H9 (cell line): Measurements from ENCODE around the gene TGFBI. TPM values are rescaled to one million over a fixed set of nuclear protein-coding genes. Genes with fewer than 3 reads are reported as not detected.

ENCODE experiments used
- DNase-seq: peaks from one replicate; pipeline ENCODE4 v3.0.0-alpha.2; 2017
- H2AFZ ChIP-seq: one replicate; pipeline ENCODE4 v1.6.1; 2013; ENCODE audit warnings: mild to moderate bottlenecking, low read length, control low read depth, moderate library complexity
- H2AK5ac ChIP-seq: 2 replicates; pipeline ENCODE4 v1.6.1; 2013; ENCODE audit warnings: low read length, control low read depth, mixed read lengths; ENCODE audit not compliant: insufficient read length
- H2BK120ac ChIP-seq: one replicate; pipeline ENCODE4 v1.6.1; 2013; ENCODE audit warnings: low read depth, mild to moderate bottlenecking, low read length, control low read depth, inconsistent platforms; ENCODE audit not compliant: poor library complexity, severe bottlenecking
- H2BK12ac ChIP-seq: 2 replicates; pipeline ENCODE4 v1.6.1; 2013; ENCODE audit warnings: low read length, control low read depth, mixed read lengths, low read depth; ENCODE audit not compliant: insufficient read length
- H2BK15ac ChIP-seq: 2 replicates; pipeline ENCODE4 v1.6.1; 2013; ENCODE audit warnings: low read depth, low read length, control low read depth
- H2BK20ac ChIP-seq: one replicate; pipeline ENCODE4 v1.6.1; 2013; ENCODE audit warnings: low read depth, mild to moderate bottlenecking, low read length, control low read depth, inconsistent platforms; ENCODE audit not compliant: poor library complexity, severe bottlenecking
- H2BK5ac ChIP-seq: 2 replicates; pipeline ENCODE4 v1.6.1; 2013; ENCODE audit warnings: low read length, control low read depth, mixed read lengths; ENCODE audit not compliant: insufficient read length
- H3K14ac ChIP-seq: 2 replicates; pipeline ENCODE4 v1.6.1; 2013; ENCODE audit warnings: low read length, control low read depth; ENCODE audit not compliant: insufficient read depth
- H3K18ac ChIP-seq: 2 replicates; pipeline ENCODE4 v1.6.1; 2013; ENCODE audit warnings: low read depth, mild to moderate bottlenecking, mixed read lengths, low read length, control low read depth; ENCODE audit not compliant: insufficient read length
- H3K23ac ChIP-seq: 2 replicates; pipeline ENCODE4 v1.6.1; 2013; ENCODE audit warnings: low read length, control low read depth, mixed read lengths, low read depth; ENCODE audit not compliant: insufficient read length
- H3K23me2 ChIP-seq: 2 replicates; pipeline ENCODE4 v1.6.1; 2013; ENCODE audit warnings: low read depth, mild to moderate bottlenecking, mixed read lengths, low read length, control low read depth; ENCODE audit not compliant: insufficient read length, poor library complexity, severe bottlenecking
- H3K27ac ChIP-seq: 2 replicates; pipeline ENCODE4 v1.5.1; 2013; ENCODE audit warnings: low read length, control low read depth, mixed read lengths, low read depth; ENCODE audit not compliant: insufficient read length
- H3K27me3 ChIP-seq: 2 replicates; pipeline ENCODE4 v1.6.1; 2013; ENCODE audit warnings: low read length, control low read depth, inconsistent platforms; ENCODE audit not compliant: insufficient read depth
- H3K4ac ChIP-seq: 2 replicates; pipeline ENCODE4 v1.6.1; 2013; ENCODE audit warnings: low read depth, mild to moderate bottlenecking, control low read depth, inconsistent platforms, low read length, moderate library complexity
- H3K4me1 ChIP-seq: 2 replicates; pipeline ENCODE4 v1.6.1; 2013; ENCODE audit warnings: low read length, control low read depth, inconsistent platforms; ENCODE audit not compliant: insufficient read depth
- H3K4me2 ChIP-seq: 2 replicates; pipeline ENCODE4 v1.6.1; 2013; ENCODE audit warnings: low read length, control low read depth, mixed read lengths; ENCODE audit not compliant: insufficient read length, insufficient read depth
- H3K56ac ChIP-seq: 2 replicates; pipeline ENCODE4 v1.6.1; 2013; ENCODE audit warnings: low read depth, mild to moderate bottlenecking, mixed read lengths, low read length, control low read depth; ENCODE audit not compliant: insufficient read length
- H3K79me1 ChIP-seq: 2 replicates; pipeline ENCODE4 v1.6.1; 2013; ENCODE audit warnings: low read depth, mild to moderate bottlenecking, moderate library complexity, low read length, control low read depth, inconsistent platforms; ENCODE audit not compliant: insufficient read depth, poor library complexity, severe bottlenecking
- H3K79me2 ChIP-seq: 2 replicates; pipeline ENCODE4 v1.6.1; 2013; ENCODE audit warnings: low read length, control low read depth, inconsistent platforms; ENCODE audit not compliant: insufficient read depth
- H3K9ac ChIP-seq: 2 replicates; pipeline ENCODE4 v1.6.1; 2013; ENCODE audit warnings: low read length, control low read depth, mixed read lengths; ENCODE audit not compliant: insufficient read length; ENCODE audit errors: extremely low read depth
- H3K9me3 ChIP-seq: one replicate; pipeline ENCODE4 v1.6.1; 2013; ENCODE audit warnings: low read depth, low read length, inconsistent platforms; ENCODE audit not compliant: control insufficient read depth
- H3T11ph ChIP-seq: one replicate; pipeline ENCODE4 v1.6.1; 2013; ENCODE audit warnings: mild to moderate bottlenecking, low read length, control low read depth, inconsistent platforms
- H4K20me1 ChIP-seq: one replicate; pipeline ENCODE4 v1.6.1; 2013; ENCODE audit not compliant: control insufficient read depth, insufficient read length, insufficient read depth
- H4K5ac ChIP-seq: 2 replicates; pipeline ENCODE4 v1.6.1; 2013; ENCODE audit warnings: low read depth, mild to moderate bottlenecking, mixed read lengths, low read length, control low read depth; ENCODE audit not compliant: insufficient read length
- H4K8ac ChIP-seq: replicated peaks from 2 replicates; pipeline ENCODE4 v1.6.1; 2013; ENCODE audit warnings: low read length, control low read depth, mixed read lengths, low read depth; ENCODE audit not compliant: insufficient read length
- H4K91ac ChIP-seq: 2 replicates; pipeline ENCODE4 v1.6.1; 2013; ENCODE audit warnings: low read depth, mild to moderate bottlenecking, moderate library complexity, mixed read lengths, low read length, control low read depth; ENCODE audit not compliant: insufficient read length
- H3K27ac Mint-ChIP-seq, 3 experiments: 2 replicates in 2 of 3; 3 replicates in 1 of 3; pipeline ENCODE4 v1.8.0; 2020 to 2021; ENCODE audit warnings: mixed read lengths in 3 of 3, mild to moderate bottlenecking in 1 of 3, moderate library complexity in 1 of 3
- H3K27me3 Mint-ChIP-seq: 2 replicates; pipeline ENCODE4 v1.8.0; 2021; ENCODE audit warnings: low read depth, mild to moderate bottlenecking, moderate library complexity, mixed read lengths
- H3K36me3 Mint-ChIP-seq, 3 experiments: 2 replicates in 2 of 3; 3 replicates in 1 of 3; pipeline ENCODE4 v1.8.0; 2020 to 2021; ENCODE audit warnings: low read depth in 3 of 3, mixed read lengths in 3 of 3; ENCODE audit not compliant: insufficient read depth in 1 of 3
- H3K4me1 Mint-ChIP-seq, 2 experiments: 2 replicates each; pipeline ENCODE4 v1.8.0; 2020; ENCODE audit warnings: mixed read lengths in 2 of 2
- H3K4me3 Mint-ChIP-seq, 2 experiments: 2 replicates in 1 of 2; 3 replicates in 1 of 2; pipeline ENCODE4 v1.8.0; 2020 to 2021; ENCODE audit warnings: mild to moderate bottlenecking in 2 of 2, mixed read lengths in 2 of 2, moderate library complexity in 1 of 2
- H3K9me3 Mint-ChIP-seq, 2 experiments: 2 replicates in 1 of 2; 3 replicates in 1 of 2; pipeline ENCODE4 v1.8.0; 2020; ENCODE audit warnings: mild to moderate bottlenecking in 2 of 2, mixed read lengths in 2 of 2, moderate library complexity in 1 of 2
- WGBS: extraction: QIAGEN DNeasy Blood & Tissue Kit; methylation state at CpG from one replicate; pipeline ENCODE4 v1.1.7; 2013; ENCODE audit warnings: missing lambda C conversion rate, low lambda C conversion rate, mixed read lengths; ENCODE audit not compliant: insufficient read length; ENCODE audit errors: extremely low coverage; 5-methylcytosine and 5-hydroxymethylcytosine counted together
- total RNA-seq: library from RNA; stranded (reverse); gene quantifications from 2 replicates; pipeline ENCODE4 v1.2.1, GENCODE V29; 2021
- TF ChIP-seq, protein P1 (sequence below): fragments of 200-600 bp; sonication (generic); conservative IDR thresholded peaks from 3 replicates; pipeline ENCODE4 v1.8.0; 2021; ENCODE audit warnings: antibody characterized with exemption, mild to moderate bottlenecking

TGFBI gene
- total RNA-seq, 1 experiment from 2014 or later: 4.7 TPM

- H3K4me3 Mint-ChIP-seq: no peak overlapping the region
- H3K9me3 ChIP-seq: no peaks in the 10 kb centered on the region
- TF ChIP-seq, protein P1, sequence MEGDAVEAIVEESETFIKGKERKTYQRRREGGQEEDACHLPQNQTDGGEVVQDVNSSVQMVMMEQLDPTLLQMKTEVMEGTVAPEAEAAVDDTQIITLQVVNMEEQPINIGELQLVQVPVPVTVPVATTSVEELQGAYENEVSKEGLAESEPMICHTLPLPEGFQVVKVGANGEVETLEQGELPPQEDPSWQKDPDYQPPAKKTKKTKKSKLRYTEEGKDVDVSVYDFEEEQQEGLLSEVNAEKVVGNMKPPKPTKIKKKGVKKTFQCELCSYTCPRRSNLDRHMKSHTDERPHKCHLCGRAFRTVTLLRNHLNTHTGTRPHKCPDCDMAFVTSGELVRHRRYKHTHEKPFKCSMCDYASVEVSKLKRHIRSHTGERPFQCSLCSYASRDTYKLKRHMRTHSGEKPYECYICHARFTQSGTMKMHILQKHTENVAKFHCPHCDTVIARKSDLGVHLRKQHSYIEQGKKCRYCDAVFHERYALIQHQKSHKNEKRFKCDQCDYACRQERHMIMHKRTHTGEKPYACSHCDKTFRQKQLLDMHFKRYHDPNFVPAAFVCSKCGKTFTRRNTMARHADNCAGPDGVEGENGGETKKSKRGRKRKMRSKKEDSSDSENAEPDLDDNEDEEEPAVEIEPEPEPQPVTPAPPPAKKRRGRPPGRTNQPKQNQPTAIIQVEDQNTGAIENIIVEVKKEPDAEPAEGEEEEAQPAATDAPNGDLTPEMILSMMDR: no peak
- no peak overlapping the region for H3K27ac Mint-ChIP-seq
- no peaks in the 10 kb centered on the region for H3K36me3 Mint-ChIP-seq
- H3K23ac ChIP-seq: no peak overlapping the region
- no peak overlapping the region for H3K56ac ChIP-seq
- H3K27me3 Mint-ChIP-seq: peaks cover 8% of the 10 kb centered on the region
- no peak for DNase-seq
- no peaks in the 10 kb centered on the region for H3K27me3 ChIP-seq
- H2BK120ac ChIP-seq: no peak overlapping the region
- no peak overlapping the region for H3K4me2 ChIP-seq
- no peaks in the 10 kb centered on the region for H3K79me1 ChIP-seq
- no peak overlapping the region for H2BK5ac ChIP-seq
- H4K8ac ChIP-seq: no peak overlapping the region
- H3K9me3 Mint-ChIP-seq: no peaks in the 10 kb centered on the region; a peak in 2 of 5 replicates
- no peak overlapping the region for H2BK20ac ChIP-seq
- WGBS: no CpG with 5 or more reads among the region's 3 CpGs
- H2BK12ac ChIP-seq: no peak overlapping the region
- H3K4ac ChIP-seq: no peak overlapping the region
- no peak overlapping the region for H3K18ac ChIP-seq
- no peak overlapping the region for H4K91ac ChIP-seq
- H2AK5ac ChIP-seq: no peak overlapping the region
- no peaks in the 10 kb centered on the region for H3K4me1 ChIP-seq
- H3K23me2 ChIP-seq: no peaks in the 10 kb centered on the region
- no peak overlapping the region for H3K14ac ChIP-seq
- no peak overlapping the region for H3T11ph ChIP-seq
- no peak overlapping the region for H2AFZ ChIP-seq
- H3K27ac ChIP-seq: no peak overlapping the region
- H4K5ac ChIP-seq: no peak overlapping the region
- no peaks in the 10 kb centered on the region for H4K20me1 ChIP-seq
- no peak overlapping the region for H3K9ac ChIP-seq
- no peaks in the 10 kb centered on the region for H3K4me1 Mint-ChIP-seq
- no peaks in the 10 kb centered on the region for H3K79me2 ChIP-seq
- H2BK15ac ChIP-seq: no peak overlapping the region
These were observed 41.8 kb upstream of the TGFBI start for GRCh38 chr5:135986891-135987401.
